ENCODE data around the gene SLC6A20. TPM values are rescaled to one million over a fixed set of nuclear protein-coding genes. Genes with fewer than 3 reads are reported as not detected.

Gene SLC6A20
- total RNA-seq, 1 donor from 2014 or later = 22.7 TPM

- Histone ChIP-seq H3K27me3 (no peaks in the 10 kb centered on the region), H3K4me3 (no peak overlapping the region), H3K4me1 (no peaks in the 10 kb centered on the region), H3K27ac (no peak overlapping the region), H3K36me3 (peaks cover 74% of the 10 kb centered on the region), H3K9me3 (no peaks in the 10 kb centered on the region)
- ATAC-seq (no peak), DNase-seq (no peak)
- no peak for TF ChIP-seq CTCF (IDR thresholded peaks at IDR 0.05)
- intact Hi-C loops (cut with DNase I) = no loop called here
Observed at GRCh38 chr3:45712434-45713110, 83.8 kb downstream of the SLC6A20 start.

GRCh38 chr3:45711931-45712330 lies 84.4 kb downstream of the SLC6A20 start:
- H3K27me3 ChIP-seq = no peaks in the 10 kb centered on the region
- no peak overlapping the region for H3K27ac ChIP-seq
- ATAC-seq = no peak
- H3K4me3 ChIP-seq = no peak overlapping the region
- peaks cover 74% of the 10 kb centered on the region for H3K36me3 ChIP-seq
- intact Hi-C loops (cut with DNase I) = no loop called here
- no peak for TF ChIP-seq CTCF (IDR thresholded peaks at IDR 0.05)
- H3K9me3 ChIP-seq = no peaks in the 10 kb centered on the region
- no peaks in the 10 kb centered on the region for H3K4me1 ChIP-seq
- no peak for DNase-seq

GRCh38 chr3:45705839-45706808 lies 90.2 kb downstream of the SLC6A20 start:
- H3K36me3 ChIP-seq = peaks cover 71% of the 10 kb centered on the region
- no peak overlapping the region for H3K4me3 ChIP-seq
- intact Hi-C loops (cut with DNase I) = no loop called here
- H3K27ac ChIP-seq = no peak overlapping the region
- no peak for ATAC-seq
- no peaks in the 10 kb centered on the region for H3K27me3 ChIP-seq
- no peaks in the 10 kb centered on the region for H3K4me1 ChIP-seq
- no peak for DNase-seq
- TF ChIP-seq CTCF (IDR thresholded peaks at IDR 0.05) = no peak
- no peaks in the 10 kb centered on the region for H3K9me3 ChIP-seq

Other genes with a start within 250 kb of the SLC6A20 start
- gene LIMD1, start 201.8 kb downstream of the SLC6A20 start, total RNA-seq = 103 TPM
- 77.1 TPM for gene SACM1L, start 107.1 kb downstream of the SLC6A20 start, total RNA-seq
- gene LZTFL1, start 45.6 kb upstream of the SLC6A20 start, total RNA-seq = 22.8 TPM
- not detected for gene CCR9, start 90.0 kb upstream of the SLC6A20 start, total RNA-seq
- gene CXCR6, start 146.9 kb upstream of the SLC6A20 start, total RNA-seq = 4.7 TPM
- 47.3 TPM for gene FYCO1, start 199.3 kb upstream of the SLC6A20 start, total RNA-seq
- 0.26 TPM for gene XCR1, start 230.9 kb upstream of the SLC6A20 start, total RNA-seq

Measured in upper lobe of right lung (tissue), 1 donor.